Right lung (tissue), 10 donors: ENCODE measurements around the gene OR13G1. TPM values are rescaled to one million over a fixed set of nuclear protein-coding genes. Genes with fewer than 3 reads are reported as not detected.
A peak's percentile ranks its signal among the peaks of the same experiment; 100 is the strongest.
"Not testable (repeated sequence)": the region's sequence is repeated elsewhere in the genome, so short reads cannot be mapped to it uniquely, and the experiment has no call there.

ENCODE experiments used
- DNase-seq, 2 donors: peaks; one replicate each; pipeline ENCODE4 v3.0.0-alpha.2; 2013
- long read RNA-seq, 8 donors: transcript quantifications; one replicate each; lab custom pipeline, GENCODE V29; 2026
- polyA plus RNA-seq, 5 donors: library from polyadenylated mRNA; unstranded; fragments of 120-200 nt; gene quantifications; one replicate each; pipeline versions ENCODE4 v1.2.1 to v1.2.3, GENCODE V29; 2013; ENCODE audit warnings: inconsistent platforms in 1 of 5, low replicate concordance in 1 of 5; ENCODE audit not compliant: insufficient read length in 5 of 5, insufficient read depth in 1 of 5

OR13G1 gene, protein sequence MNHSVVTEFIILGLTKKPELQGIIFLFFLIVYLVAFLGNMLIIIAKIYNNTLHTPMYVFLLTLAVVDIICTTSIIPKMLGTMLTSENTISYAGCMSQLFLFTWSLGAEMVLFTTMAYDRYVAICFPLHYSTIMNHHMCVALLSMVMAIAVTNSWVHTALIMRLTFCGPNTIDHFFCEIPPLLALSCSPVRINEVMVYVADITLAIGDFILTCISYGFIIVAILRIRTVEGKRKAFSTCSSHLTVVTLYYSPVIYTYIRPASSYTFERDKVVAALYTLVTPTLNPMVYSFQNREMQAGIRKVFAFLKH
- not detected for polyA plus RNA-seq
- long read RNA-seq, donor 1: 0 reads
- long read RNA-seq, donor 2: 0 reads
- long read RNA-seq, donor 3: 0 reads
- long read RNA-seq, donor 4: 0 reads
- long read RNA-seq, donor 5: 0 reads
- long read RNA-seq, donor 6, partial matches to known transcripts: 0 of 1 reads
- long read RNA-seq, donor 6, other reads (novel, unspliced or antisense): 0 of 1 reads
- long read RNA-seq, donor 7: 0 reads
- long read RNA-seq, donor 8: 0 reads

DNA sequence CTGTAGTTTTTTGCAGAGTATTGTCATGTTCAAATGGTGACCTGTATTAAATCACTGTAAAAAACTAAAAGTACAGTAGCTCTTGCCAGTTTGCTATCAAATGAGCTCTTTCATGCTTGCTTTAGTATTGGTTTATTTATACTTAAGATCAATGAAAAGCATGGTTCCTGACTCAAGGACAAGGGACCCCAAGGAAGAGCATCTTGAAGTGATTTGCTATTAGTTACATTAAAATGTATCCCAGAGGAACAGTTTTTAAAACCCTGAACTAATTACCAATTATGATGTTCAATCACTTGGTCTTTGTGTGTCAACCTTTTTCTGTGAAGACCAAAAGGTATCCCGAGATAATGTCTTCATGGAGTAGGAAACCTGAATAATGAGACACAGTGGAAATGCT lies at the start of gene OR13G1:
OR13G1 (minus strand) TSS at position 101 of the 400 bp plus-strand sequence. CDS start 6,698 bp downstream, outside the sequence.
- no peak for DNase-seq

DNA sequence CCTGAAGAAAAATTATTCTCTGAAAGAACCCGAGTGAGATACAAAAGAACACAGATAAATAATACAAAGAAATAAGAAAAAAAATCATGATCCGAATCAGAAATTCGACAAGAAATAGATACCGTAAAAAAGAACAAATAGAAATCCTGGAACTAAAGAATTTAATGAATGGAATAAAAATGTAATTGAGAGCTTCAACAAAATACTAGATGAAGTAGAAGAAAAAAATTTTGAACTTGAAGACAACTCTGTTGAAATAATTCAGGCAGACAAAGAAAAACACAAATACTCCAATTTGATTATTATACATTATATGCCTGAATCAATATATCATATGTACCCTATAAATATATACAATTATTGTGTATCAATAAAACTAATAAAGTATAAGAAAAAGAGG lies 41.7 kb upstream of the OR13G1 start:
- DNase-seq: no peak

DNA sequence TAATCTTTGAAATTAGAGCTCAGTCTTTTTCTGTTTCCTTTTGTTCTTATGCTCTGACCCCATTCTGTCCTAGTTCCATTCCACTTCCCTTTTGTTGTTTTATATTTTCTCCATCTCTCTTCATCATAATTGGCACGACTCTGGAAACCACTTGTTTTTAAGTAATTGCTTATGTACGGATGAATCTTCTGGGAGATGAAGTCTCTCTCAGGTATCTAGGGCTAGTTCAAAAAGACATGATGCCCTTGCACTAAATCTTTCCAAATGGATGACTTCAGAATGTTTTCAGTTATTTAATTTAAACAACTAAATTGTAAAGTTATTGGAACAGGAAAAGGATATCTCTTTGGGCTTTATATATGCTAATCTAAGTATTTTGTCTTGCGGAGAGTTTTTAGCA lies 37.0 kb upstream of the OR13G1 start, which contains the start of gene OR6F1:
OR6F1 (minus strand) TSS at position 101 of the 400 bp plus-strand sequence. CDS start 3,891 bp downstream, outside the sequence.
- no peak for DNase-seq

DNA sequence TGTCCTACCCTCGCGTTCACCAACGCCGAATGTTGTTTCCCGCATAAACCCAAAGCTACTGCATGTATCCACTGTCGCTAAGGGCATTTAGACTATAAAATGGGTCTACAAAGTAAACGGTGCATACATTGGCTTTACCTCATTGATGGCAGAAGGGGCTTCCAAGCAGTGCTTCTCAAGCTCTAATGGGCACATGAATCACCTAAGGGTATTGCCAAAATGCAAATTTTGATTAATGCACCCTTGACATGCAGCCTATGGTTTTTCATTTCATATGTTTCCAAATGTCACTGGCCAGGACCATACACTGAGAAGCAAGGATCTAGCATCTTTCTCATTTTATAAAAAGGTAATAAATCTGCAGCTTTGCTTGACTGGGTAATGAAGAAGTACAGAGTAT lies 34.2 kb upstream of the OR13G1 start:
- no peak for DNase-seq

DNA sequence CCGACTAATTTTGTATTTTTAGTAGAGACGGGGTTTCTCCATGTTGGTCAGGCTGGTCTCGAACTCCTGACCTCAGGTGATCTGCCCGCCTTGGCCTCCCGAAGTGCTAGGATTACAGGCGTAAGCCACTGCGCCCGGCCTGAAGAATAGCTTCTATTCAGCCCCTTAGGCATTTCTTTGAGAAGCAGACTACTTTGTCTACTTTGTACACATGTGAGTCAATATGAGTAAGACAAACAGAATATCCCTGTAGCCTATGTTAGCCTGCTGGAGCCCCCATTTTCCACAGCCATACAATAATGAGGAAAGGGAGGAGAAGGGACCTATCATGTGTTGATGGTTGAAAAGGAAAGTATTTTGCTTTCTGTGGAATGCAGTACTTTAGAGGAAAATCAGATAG lies 31.1 kb upstream of the OR13G1 start:
- DNase-seq: not testable (repeated sequence)

DNA sequence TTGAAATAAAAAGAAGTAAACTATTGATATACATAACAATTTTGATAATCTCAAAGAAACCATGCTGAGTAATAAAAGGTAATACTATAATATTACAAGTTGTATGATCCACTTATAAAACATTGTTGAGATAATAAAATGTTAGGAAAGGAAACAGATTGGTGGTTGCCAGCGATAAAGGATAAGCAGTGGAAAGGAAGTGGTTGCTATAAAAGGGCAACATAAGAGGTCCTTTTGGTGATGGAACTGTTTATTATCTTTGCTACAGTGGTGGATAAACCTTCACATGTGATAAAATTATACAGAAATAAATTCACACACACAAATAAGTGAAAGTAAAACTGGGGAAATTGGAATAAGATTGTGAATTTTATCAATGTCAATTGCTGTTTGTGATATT lies 21.8 kb upstream of the OR13G1 start:
- no peak for DNase-seq

DNA sequence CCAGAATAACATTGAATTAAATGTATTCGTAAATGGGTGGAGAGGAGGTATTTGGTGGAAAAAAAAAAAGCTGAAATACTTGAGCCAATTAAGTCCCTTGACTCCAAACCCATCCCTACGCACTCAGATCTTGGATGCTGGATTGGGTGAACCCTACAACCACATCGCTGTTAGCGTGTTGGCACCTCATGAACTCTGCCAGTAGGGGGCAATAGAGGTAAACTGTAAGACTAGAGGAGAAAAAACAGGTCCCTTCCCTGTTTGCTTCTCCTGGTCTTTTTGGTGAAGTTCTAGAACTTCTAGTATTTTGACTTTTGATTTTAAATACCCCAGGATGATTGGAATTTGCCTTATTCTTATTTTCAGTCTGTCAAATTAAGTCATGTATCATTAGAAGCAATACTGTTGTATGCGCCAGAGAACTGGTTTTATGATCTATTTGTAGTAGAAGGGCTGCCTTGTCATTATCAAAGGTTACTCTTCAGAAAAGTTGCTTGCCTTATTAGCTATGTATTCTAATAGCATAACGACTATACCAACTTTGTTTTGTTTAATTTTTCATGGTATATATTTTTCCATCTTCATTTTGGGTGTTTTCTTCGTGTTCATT lies 1.9 kb upstream of the OR13G1 start:
- DNase-seq: peak in 1 of 2 donors; percentile 7

DNA sequence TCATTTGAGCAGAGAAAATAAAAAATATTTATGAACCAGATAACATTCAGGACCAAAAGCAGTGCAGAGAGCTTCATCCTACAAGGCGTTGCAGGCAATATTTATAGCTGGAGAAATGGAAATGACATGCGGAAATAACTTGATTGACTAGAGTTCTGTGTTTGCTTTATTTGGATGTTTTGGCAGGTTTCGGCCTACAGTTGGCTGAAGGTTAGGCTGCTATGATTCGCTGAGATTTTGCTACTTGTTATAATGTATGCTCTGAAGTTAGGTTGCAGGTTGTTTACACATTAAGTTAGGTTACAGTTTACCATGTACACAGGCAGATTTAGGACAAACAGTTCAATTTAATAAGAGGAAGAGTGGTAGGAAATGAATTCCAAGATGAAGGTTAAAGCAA lies 632 bp upstream of the OR13G1 start:
- no peak for DNase-seq

DNA sequence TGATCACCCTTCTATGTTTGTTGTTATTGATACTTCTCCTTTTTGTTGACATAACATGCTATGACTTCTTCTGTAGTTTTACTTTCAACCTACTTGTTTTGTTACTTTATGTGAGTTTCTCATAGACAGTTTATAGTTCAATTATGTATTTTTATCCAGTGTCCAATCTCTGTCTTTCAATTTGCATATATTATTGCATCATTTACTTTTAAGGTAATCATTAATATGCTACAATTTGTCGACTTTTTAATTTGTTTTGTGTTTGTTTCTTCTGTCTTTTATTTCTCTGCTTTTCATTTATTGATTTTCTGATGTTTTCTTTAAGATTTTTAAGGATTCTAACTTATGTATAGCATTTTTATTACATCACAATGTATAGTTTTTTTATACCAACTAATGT lies 10.3 kb downstream of the OR13G1 start:
- no peak for DNase-seq

DNA sequence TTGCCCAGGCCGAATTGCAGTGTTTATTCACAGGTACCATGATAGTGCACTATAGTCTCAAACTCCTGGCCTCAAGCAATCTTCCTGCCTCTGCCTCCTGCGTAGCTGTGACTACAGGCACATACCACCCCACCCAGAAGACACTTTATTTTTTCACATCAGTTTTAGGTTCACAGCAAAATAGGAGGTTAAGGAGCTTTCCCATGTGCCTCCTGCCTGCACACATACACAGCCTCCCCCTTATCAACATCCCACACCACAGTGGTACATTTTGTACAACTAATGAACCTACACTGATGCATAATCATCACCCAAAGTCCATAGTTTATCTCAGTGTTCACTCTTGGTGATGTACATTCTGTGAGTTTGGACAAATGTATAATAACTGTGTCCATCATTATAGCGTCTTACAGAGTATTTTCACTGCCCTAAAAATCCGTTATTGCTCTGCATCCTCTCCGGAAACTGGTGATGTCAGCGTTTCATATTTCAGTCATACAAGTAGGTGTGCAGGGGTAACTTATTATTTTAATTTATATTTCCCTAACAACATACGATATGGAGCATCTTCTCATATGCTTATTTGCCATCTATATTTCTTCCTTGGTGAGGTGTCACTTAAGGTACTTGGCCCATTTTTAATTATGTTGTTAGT lies 23.2 kb downstream of the OR13G1 start:
- no peak for DNase-seq

DNA sequence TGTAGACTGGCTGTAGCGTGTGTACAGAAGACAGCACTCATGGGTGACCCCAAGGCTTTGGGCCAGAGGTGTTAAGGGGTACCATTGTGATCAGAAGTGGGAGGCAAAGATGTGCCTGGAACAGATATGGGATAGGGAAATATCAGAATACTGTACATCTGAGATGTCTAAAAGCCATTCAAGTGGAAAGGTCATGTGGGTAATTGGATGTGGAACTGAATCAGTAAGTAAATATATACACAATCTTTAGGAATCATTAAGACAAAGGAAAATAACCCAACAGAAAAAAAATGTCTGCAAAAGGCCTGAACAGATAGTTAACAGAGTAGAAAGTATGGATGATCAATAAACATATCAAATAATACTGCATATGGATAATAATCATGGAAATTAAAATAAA lies 26.5 kb downstream of the OR13G1 start:
- no peak for DNase-seq

DNA sequence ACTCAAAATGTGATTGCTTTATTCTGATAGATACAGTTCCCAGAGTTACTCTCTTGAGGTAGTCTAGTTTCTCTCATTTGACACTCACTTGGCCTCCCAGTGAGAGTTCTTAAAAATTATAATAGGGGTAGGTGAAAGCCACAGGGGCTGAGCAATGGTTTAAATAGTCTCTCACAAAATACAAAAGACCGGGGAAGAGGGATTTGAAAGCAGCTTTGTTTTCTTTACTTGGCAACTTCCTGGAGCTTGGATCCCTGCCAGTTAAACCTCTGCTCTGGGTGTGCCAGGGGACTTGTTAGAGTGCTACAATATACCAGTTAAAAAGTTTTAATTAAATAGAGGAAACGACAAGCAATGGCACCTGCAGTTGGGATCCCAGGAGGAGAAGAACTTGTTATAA lies 31.7 kb downstream of the OR13G1 start:
- no peak for DNase-seq

DNA sequence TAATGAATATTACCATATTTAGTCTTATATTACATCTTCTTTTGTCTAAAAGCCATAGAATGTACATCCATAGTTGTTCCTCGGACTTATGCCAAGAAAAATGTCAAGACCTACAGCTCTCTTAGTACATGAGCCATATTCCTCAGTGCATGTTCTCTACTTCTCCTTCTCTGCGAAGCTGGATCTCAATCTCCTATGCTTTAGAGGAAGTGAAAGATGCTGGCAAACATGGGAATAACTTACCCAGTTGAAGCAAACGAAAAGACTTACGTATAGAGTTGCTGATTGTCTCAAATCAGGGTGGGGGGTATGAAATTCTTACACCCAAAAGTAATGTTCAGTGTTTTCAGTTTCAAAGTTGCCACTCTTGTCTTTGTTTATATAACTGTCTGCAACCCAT lies 32.7 kb downstream of the OR13G1 start:
- DNase-seq: no peak

DNA sequence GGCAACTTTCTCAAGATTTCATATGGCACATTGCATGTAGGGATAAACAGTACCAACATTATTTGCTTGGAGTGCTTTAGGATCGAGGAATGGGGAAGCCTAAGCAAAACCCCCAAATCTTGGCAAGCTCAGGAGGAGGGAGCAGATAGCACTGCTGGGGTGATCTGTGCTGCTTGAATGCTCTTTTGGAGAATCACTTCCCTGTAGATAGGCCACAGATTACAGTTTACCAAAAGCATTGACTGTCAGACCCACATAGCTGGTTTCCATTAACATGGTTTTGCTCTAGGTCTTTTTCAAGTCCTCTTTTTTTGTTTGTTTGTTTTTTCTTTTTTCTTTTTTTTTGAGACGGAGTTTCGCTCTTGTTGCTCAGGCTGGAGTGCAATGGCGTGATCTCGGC lies 36.8 kb downstream of the OR13G1 start:
- DNase-seq: no peak

DNA sequence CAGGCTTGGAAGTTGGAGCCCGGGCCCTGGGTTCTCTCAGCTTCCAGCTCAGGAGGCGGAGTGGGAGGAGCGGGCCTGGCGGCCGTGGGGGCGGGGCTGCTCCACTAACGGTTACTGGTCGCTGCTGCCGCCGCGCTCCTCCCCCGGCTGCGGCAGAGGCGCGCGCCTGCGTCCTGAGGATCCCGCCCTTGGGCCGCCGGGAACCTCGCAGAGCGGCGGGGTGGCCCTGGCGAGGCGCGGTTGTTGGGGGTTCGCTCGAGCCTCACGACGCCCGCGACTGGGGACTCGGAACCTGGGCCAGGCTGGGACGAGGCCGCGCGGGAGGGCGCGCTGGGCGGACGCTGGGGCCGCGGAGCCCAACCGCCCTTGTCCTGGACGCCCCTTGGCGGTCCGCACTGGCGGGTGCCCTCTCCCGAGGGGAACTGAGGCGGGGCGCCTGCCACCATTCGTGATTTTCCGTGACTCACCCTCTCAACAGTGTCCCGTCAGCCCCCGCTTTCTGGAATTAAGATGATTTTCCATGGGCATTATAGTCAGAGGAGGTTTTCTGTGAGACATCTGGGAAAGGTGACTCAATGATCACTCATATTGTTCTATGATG lies 40.1 kb downstream of the OR13G1 start:
- DNase-seq: peak in 1 of 2 donors; percentile 24

DNA sequence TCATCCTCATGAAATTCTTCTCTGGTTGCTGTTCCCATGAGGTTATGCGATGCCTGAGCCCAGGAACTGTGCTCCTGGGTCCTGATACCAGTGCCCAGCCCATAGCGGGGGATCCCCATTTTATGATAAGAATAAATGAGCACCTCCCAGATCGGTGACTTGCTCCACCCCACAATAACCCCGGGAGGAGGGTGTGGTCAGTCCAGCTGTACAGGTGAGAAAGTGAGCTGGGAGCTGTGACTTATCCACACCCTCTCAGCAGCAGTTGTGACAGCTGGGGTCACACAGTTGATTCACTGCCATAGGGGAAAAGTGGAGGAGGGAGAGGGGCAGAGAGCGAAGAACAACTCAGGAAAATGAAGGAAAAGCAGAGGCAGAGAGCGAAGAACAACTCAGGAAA lies 40.8 kb downstream of the OR13G1 start:
- DNase-seq: no peak

DNA sequence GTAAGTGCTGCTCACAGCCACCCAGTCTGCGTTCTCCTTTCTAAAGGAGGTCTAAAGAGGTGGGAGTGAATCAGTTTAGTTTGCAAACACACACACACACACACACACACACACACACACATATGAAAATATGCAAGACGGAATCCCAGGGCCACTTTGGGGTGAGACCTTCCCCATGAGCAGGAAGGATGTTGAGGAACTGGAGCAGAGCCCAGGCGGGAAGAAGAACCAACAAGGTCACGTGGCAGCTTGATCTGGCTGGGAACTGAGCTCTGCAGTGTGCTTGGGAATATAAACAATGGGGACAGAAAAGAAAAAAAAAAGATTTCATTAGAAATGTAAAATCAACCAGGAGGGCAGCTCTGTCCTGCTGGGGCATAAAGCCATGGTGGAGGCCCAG lies 41.5 kb downstream of the OR13G1 start:
- DNase-seq: no peak

DNA sequence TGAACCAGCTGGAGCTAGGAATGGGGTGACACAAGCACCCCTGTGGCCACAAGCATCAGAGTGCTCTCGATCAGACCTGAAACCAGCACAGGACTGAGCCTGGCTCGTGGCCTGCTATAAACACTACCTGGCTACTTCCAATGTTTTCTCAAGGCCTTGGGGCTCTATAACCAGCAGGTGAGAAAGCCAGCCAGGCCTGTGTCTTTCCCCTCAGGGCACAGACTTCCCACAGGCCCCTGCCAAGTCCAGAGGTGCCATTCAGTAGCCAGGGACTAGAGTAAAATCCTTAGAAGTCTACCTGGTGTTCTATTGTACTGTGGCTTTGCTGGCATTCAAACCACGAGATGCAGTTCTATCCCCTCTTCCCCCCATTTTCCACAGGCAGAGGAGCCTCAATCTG lies 51.6 kb downstream of the OR13G1 start:
- DNase-seq: no peak
